Neural progenitor cell (in vitro differentiated cells): ENCODE results near the gene RNFT2. TPM values are rescaled to one million over a fixed set of nuclear protein-coding genes. Genes with fewer than 3 reads are reported as not detected.
A peak's percentile ranks its signal among the peaks of the same experiment; 100 is the strongest.

ENCODE experiments used
- DNase-seq: peaks from one replicate; pipeline ENCODE4 v3.0.0-alpha.2; 2016; ENCODE audit warnings: low spot score
- H2AFZ ChIP-seq: fragments of 200-600 bp; sonication (generic); replicated peaks from 2 replicates; pipeline ENCODE4 v1.6.1; 2016; ENCODE audit warnings: antibody characterized with exemption
- H3F3A ChIP-seq: fragments of 200-600 bp; sonication (generic); 2 replicates; pipeline ENCODE4 v1.6.1; 2016; ENCODE audit warnings: antibody characterized with exemption, low read depth
- H3K27ac ChIP-seq: fragments of 200-600 bp; sonication (generic); 2 replicates; pipeline ENCODE4 v1.5.1; 2016; ENCODE audit warnings: mild to moderate bottlenecking
- H3K27me3 ChIP-seq: fragments of 200-600 bp; sonication (generic); 2 replicates; pipeline ENCODE4 v1.6.1; 2016; ENCODE audit warnings: mild to moderate bottlenecking, moderate library complexity
- H3K36me3 ChIP-seq: fragments of 200-600 bp; sonication (generic); 2 replicates; pipeline ENCODE4 v1.5.1; 2016
- H3K4me1 ChIP-seq: fragments of 200-600 bp; sonication (generic); 2 replicates; pipeline ENCODE4 v1.6.1; 2016; ENCODE audit warnings: mixed run types
- H3K4me2 ChIP-seq: fragments of 200-600 bp; sonication (generic); 2 replicates; pipeline ENCODE4 v1.6.1; 2016
- H3K4me3 ChIP-seq: fragments of 200-600 bp; sonication (generic); 2 replicates; pipeline ENCODE4 v1.5.1; 2016
- H3K79me2 ChIP-seq: fragments of 200-600 bp; sonication (generic); 2 replicates; pipeline ENCODE4 v1.6.1; 2016; ENCODE audit warnings: low read depth
- H3K9ac ChIP-seq: fragments of 200-600 bp; sonication (generic); 2 replicates; pipeline ENCODE4 v1.6.1; 2016
- H3K9me3 ChIP-seq: fragments of 200-600 bp; sonication (generic); 2 replicates; pipeline ENCODE4 v1.5.1; 2016; ENCODE audit warnings: low read depth
- H4K20me1 ChIP-seq: fragments of 200-600 bp; sonication (generic); 2 replicates; pipeline ENCODE4 v1.6.1; 2016; ENCODE audit warnings: low read depth
- H3K27ac Mint-ChIP-seq: 3 replicates; pipeline ENCODE4 v1.8.0; 2021; ENCODE audit warnings: mixed read lengths
- H3K27me3 Mint-ChIP-seq: 2 replicates; pipeline ENCODE4 v1.8.0; 2022; ENCODE audit warnings: low read depth, mild to moderate bottlenecking, inconsistent platforms, moderate library complexity, mixed read lengths; ENCODE audit not compliant: insufficient read depth
- H3K36me3 Mint-ChIP-seq: 3 replicates; pipeline ENCODE4 v1.8.0; 2021; ENCODE audit warnings: mixed read lengths
- H3K4me1 Mint-ChIP-seq: 3 replicates; pipeline ENCODE4 v1.8.0; 2021; ENCODE audit warnings: mixed read lengths
- H3K4me3 Mint-ChIP-seq: 3 replicates; pipeline ENCODE4 v1.8.0; 2021; ENCODE audit warnings: mild to moderate bottlenecking, moderate library complexity, mixed read lengths
- H3K9me3 Mint-ChIP-seq: 3 replicates; pipeline ENCODE4 v1.8.0; 2020; ENCODE audit warnings: mixed read lengths
- EZH2 ChIP-seq: fragments of 200-600 bp; sonication (generic); IDR thresholded peaks from 2 replicates; pipeline ENCODE4 v1.6.1; 2017; ENCODE audit warnings: antibody characterized with exemption, mild to moderate bottlenecking, moderate library complexity
- EZH2phosphoT487 ChIP-seq: fragments of 200-600 bp; sonication (generic); IDR thresholded peaks from 2 replicates; pipeline ENCODE4 v1.6.1; 2017; ENCODE audit warnings: antibody characterized with exemption
- total RNA-seq: library from RNA; depleted of rRNA; stranded (reverse); fragments of >200 nt; gene quantifications from 2 replicates; pipeline ENCODE4 v1.2.3, GENCODE V29; 2015; ENCODE audit warnings: low replicate concordance
- TF ChIP-seq, protein P1 (sequence below): fragments of 200-600 bp; sonication (generic); IDR thresholded peaks from 2 replicates; pipeline ENCODE4 v1.5.1; 2017; ENCODE audit warnings: antibody characterized with exemption, mild to moderate bottlenecking

Gene RNFT2
- total RNA-seq, 1 donor from 2014 or later = 26.9 TPM

DNA sequence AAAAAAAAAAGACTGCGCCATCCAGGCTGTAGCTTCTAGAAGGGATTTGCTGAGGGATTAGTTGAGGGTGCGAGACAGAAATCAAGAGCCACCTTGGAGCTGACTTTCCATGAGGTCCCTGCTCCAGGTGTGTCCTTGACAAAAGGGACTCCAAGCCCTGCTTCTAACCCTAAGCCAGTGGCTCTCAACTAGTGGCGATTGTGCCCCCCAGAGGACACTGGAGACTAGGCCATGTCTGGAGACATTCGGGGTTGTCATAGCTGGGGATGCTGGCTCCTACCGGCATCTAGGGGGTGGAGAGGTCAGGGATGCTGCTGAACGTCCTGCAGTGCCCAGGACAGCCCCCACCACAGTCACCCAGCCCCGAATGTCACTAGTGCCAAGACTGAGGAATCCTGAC lies 40.8 kb upstream of the RNFT2 start:
- Histone ChIP-seq H3K27ac (no peak overlapping the region), H3K9me3 (no peaks in the 10 kb centered on the region), H3K79me2 (no peaks in the 10 kb centered on the region), H3K27me3 (peaks cover 6% of the 10 kb centered on the region), H3K9ac (no peak overlapping the region), H2AFZ (no peak overlapping the region), H3K4me2 (no peak overlapping the region), H3F3A (no peaks in the 10 kb centered on the region), H3K4me3 (no peak overlapping the region), H3K36me3 (no peaks in the 10 kb centered on the region), H4K20me1 (no peaks in the 10 kb centered on the region), H3K4me1 (peaks cover 26% of the 10 kb centered on the region)
- no peak overlapping the region for H3K27ac Mint-ChIP-seq
- H3K4me1 Mint-ChIP-seq = peaks cover 28% of the 10 kb centered on the region
- no peaks in the 10 kb centered on the region for H3K36me3 Mint-ChIP-seq
- no peak overlapping the region for H3K4me3 Mint-ChIP-seq
- TF ChIP-seq EZH2phosphoT487 = no peak
- TF ChIP-seq EZH2 = no peak
- TF ChIP-seq, protein P1, sequence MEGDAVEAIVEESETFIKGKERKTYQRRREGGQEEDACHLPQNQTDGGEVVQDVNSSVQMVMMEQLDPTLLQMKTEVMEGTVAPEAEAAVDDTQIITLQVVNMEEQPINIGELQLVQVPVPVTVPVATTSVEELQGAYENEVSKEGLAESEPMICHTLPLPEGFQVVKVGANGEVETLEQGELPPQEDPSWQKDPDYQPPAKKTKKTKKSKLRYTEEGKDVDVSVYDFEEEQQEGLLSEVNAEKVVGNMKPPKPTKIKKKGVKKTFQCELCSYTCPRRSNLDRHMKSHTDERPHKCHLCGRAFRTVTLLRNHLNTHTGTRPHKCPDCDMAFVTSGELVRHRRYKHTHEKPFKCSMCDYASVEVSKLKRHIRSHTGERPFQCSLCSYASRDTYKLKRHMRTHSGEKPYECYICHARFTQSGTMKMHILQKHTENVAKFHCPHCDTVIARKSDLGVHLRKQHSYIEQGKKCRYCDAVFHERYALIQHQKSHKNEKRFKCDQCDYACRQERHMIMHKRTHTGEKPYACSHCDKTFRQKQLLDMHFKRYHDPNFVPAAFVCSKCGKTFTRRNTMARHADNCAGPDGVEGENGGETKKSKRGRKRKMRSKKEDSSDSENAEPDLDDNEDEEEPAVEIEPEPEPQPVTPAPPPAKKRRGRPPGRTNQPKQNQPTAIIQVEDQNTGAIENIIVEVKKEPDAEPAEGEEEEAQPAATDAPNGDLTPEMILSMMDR = peak; percentile 64
- peak; percentile 84 for DNase-seq
- H3K27me3 Mint-ChIP-seq = peaks cover 29% of the 10 kb centered on the region
- H3K9me3 Mint-ChIP-seq = no peaks in the 10 kb centered on the region

DNA sequence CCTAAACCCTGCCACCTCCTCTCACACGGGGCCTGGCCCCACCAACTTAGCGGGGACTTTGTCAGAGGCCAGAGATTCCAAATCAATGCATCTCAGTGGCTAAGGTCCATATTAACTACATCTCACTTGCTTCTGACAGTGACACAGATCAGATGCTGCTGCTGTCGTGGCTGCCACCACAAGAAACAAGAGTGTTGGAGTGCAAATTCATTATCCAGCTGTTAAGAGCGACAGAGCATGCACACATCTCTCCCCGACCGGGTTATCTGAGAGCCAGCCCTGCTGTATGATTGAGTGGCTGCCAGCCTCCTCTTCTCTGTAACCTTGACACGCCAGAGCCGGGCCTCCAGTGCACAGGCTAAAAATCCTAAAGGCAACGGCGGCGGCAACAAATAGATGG lies 40.4 kb upstream of the RNFT2 start:
- Histone ChIP-seq H4K20me1 (no peaks in the 10 kb centered on the region), H3K4me2 (no peak overlapping the region), H3K4me1 (peaks cover 24% of the 10 kb centered on the region), H3K79me2 (no peaks in the 10 kb centered on the region), H3K9ac (no peak overlapping the region), H3F3A (no peaks in the 10 kb centered on the region), H3K9me3 (no peaks in the 10 kb centered on the region), H3K36me3 (no peaks in the 10 kb centered on the region), H3K4me3 (no peak overlapping the region), H3K27me3 (peaks cover 6% of the 10 kb centered on the region), H2AFZ (no peak overlapping the region), H3K27ac (no peak overlapping the region)
- H3K27ac Mint-ChIP-seq = peak overlapping the region; percentile 27
- peaks cover 30% of the 10 kb centered on the region for H3K27me3 Mint-ChIP-seq
- peaks cover 28% of the 10 kb centered on the region for H3K4me1 Mint-ChIP-seq
- no peak overlapping the region for H3K4me3 Mint-ChIP-seq
- TF ChIP-seq, protein P1 = no peak
- no peak for TF ChIP-seq EZH2phosphoT487
- no peak for TF ChIP-seq EZH2
- no peaks in the 10 kb centered on the region for H3K36me3 Mint-ChIP-seq
- no peaks in the 10 kb centered on the region for H3K9me3 Mint-ChIP-seq
- no peak for DNase-seq

DNA sequence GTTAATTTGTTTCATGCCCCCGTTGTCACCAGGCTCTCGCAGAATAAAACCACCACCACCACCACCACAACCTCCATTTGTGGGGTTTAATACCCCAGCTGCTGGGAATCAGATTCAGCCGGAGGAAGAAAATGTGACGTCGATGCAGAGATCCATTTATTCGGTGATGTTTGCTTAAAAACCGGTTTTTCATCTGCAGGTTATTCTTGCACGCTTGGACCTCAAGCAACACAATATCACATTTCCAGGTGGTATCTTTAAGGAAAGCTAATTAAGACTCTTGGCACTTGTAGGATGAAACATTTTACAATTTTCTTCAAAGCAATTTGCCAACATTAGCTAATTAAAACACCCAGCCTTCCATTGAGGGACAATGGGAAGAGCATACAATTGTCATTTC lies 40.0 kb upstream of the RNFT2 start:
- no peaks in the 10 kb centered on the region for H3F3A ChIP-seq
- no peak overlapping the region for H3K9ac ChIP-seq
- H4K20me1 ChIP-seq = no peaks in the 10 kb centered on the region
- no peak overlapping the region for H3K4me2 ChIP-seq
- TF ChIP-seq, protein P1 = no peak
- TF ChIP-seq EZH2phosphoT487 = no peak
- TF ChIP-seq EZH2 = no peak
- no peaks in the 10 kb centered on the region for H3K36me3 Mint-ChIP-seq
- no peak overlapping the region for H3K27ac ChIP-seq
- DNase-seq = no peak
- no peak overlapping the region for H3K4me3 Mint-ChIP-seq
- no peaks in the 10 kb centered on the region for H3K79me2 ChIP-seq
- peaks cover 20% of the 10 kb centered on the region for H3K4me1 ChIP-seq
- H3K9me3 ChIP-seq = no peaks in the 10 kb centered on the region
- H3K9me3 Mint-ChIP-seq = no peaks in the 10 kb centered on the region
- peaks cover 6% of the 10 kb centered on the region for H3K27me3 ChIP-seq
- no peak overlapping the region for H3K4me3 ChIP-seq
- no peak overlapping the region for H3K27ac Mint-ChIP-seq
- no peaks in the 10 kb centered on the region for H3K36me3 ChIP-seq
- H3K4me1 Mint-ChIP-seq = peaks cover 25% of the 10 kb centered on the region
- H2AFZ ChIP-seq = no peak overlapping the region
- H3K27me3 Mint-ChIP-seq = peaks cover 26% of the 10 kb centered on the region
